Endothelial cell of umbilical vein (primary cell): ENCODE measurements around the gene GLB1L. TPM values are rescaled to one million over a fixed set of nuclear protein-coding genes. Genes with fewer than 3 reads are reported as not detected.

Experiments used
- BruUV-seq: library from RNA; stranded (reverse); fragments of 400-500 nt; replicated peaks from 2 replicates; lab custom pipeline; 2021; lab: Mats Ljungman, UMichigan
- CTCF ChIA-PET: fragments of 300-600, 350-600 bp; sonication (Branson Sonifier 250); formaldehyde crosslinking; loops from one replicate; lab custom pipeline; 2021; ENCODE audit warnings: antibody characterized with exemption, inconsistent platforms; lab: Charles Lee
- POLR2A ChIA-PET: fragments of 300-600, 350-600 bp; sonication (Branson Sonifier 250); formaldehyde crosslinking; loops from one replicate; lab custom pipeline; 2021; ENCODE audit warnings: antibody characterized with exemption, inconsistent platforms; lab: Charles Lee
- DNase-seq: peaks from one replicate; pipeline ENCODE4 v3.0.0-alpha.2; 2011; ENCODE audit warnings: low read depth, low spot score
- FAIRE-seq: peaks from 2 replicates; lab custom pipeline; 2011; peaks lifted over from hg19 to GRCh38; lab: Jason Lieb, UNC
- H2AFZ ChIP-seq: 2 replicates; pipeline ENCODE4 v1.6.0; 2012; ENCODE audit warnings: low read depth, low read length, control low read depth, inconsistent platforms
- H3K27ac ChIP-seq: 2 replicates; pipeline ENCODE4 v1.5.1; 2011; ENCODE audit warnings: low read depth, mild to moderate bottlenecking, control low read depth, low read length, moderate library complexity; ENCODE audit not compliant: insufficient read depth
- H3K27me3 ChIP-seq, 2 experiments: 2 replicates each; pipeline versions ENCODE4 v1.6.0 to v1.6.1; 2011; ENCODE audit warnings: low read length in 2 of 2, mixed read lengths in 1 of 2; ENCODE audit not compliant: control insufficient read depth in 2 of 2, insufficient read depth in 2 of 2
- H3K36me3 ChIP-seq, 2 experiments: 2 replicates in 1 of 2; 3 replicates in 1 of 2; pipeline ENCODE4 v1.5.1; 2011; ENCODE audit warnings: low read length in 2 of 2, mild to moderate bottlenecking in 1 of 2, moderate library complexity in 1 of 2; ENCODE audit not compliant: control insufficient read depth in 2 of 2, insufficient read depth in 2 of 2; ENCODE audit errors: extremely low read depth in 1 of 2
- H3K4me1 ChIP-seq: 3 replicates; pipeline ENCODE4 v1.5.1; 2011; ENCODE audit warnings: mild to moderate bottlenecking, low read length; ENCODE audit not compliant: control insufficient read depth, insufficient read depth; ENCODE audit errors: extremely low read depth
- H3K4me2 ChIP-seq: 2 replicates; pipeline ENCODE4 v1.6.1; 2011; ENCODE audit warnings: low read length, control low read depth, mixed read lengths; ENCODE audit not compliant: insufficient read depth
- H3K4me3 ChIP-seq, 3 experiments: fragments of 200-600 bp in 1 of 3; sonication (generic), shearing (Covaris generic) in 1 of 3; replicated peaks in 1 of 3; 2 replicates each; pipeline ENCODE4 v1.5.1; 2011 to 2016; ENCODE audit warnings: control low read depth in 3 of 3, low read length in 3 of 3, mild to moderate bottlenecking in 2 of 3, inconsistent platforms in 1 of 3, low read depth in 1 of 3, moderate library complexity in 1 of 3; ENCODE audit not compliant: insufficient read depth in 1 of 3
- H3K79me2 ChIP-seq: 2 replicates; pipeline ENCODE4 v1.6.0; 2012; ENCODE audit warnings: low read length, inconsistent platforms; ENCODE audit not compliant: control insufficient read depth, insufficient read depth
- H3K9ac ChIP-seq: replicated peaks from 2 replicates; pipeline ENCODE3; 2011; ENCODE audit warnings: low read length, control low read depth; ENCODE audit not compliant: insufficient read depth; ENCODE audit errors: extremely low read depth
- H3K9me1 ChIP-seq: replicated peaks from 3 replicates; pipeline ENCODE4 v1.6.0; 2011; ENCODE audit warnings: mild to moderate bottlenecking, low read length; ENCODE audit not compliant: control insufficient read depth, insufficient read depth; ENCODE audit errors: extremely low read depth
- H3K9me3 ChIP-seq: replicated peaks from 2 replicates; pipeline ENCODE4 v1.5.1; 2012; ENCODE audit warnings: low read length, inconsistent platforms; ENCODE audit not compliant: control insufficient read depth, insufficient read depth
- H4K20me1 ChIP-seq: replicated peaks from 2 replicates; pipeline ENCODE3; 2011; ENCODE audit warnings: mild to moderate bottlenecking, low read length; ENCODE audit not compliant: control insufficient read depth, insufficient read depth; ENCODE audit errors: extremely low read depth
- CTCF ChIP-seq, 2 donors: IDR thresholded peaks; 1 replicate in 1 of 2; 2 replicates in 1 of 2; pipeline ENCODE4 v1.5.1; 2011; ENCODE audit warnings: low read length in 2 of 2, mild to moderate bottlenecking in 2 of 2, moderate library complexity in 2 of 2, control low read depth in 1 of 2, inconsistent platforms in 1 of 2, low read depth in 1 of 2; ENCODE audit not compliant: insufficient read depth in 1 of 2; ENCODE audit errors: extremely low read depth in 1 of 2
- GATA2 ChIP-seq: IDR thresholded peaks from 2 replicates; pipeline ENCODE4 v1.7.0; 2011; ENCODE audit warnings: low read depth, mild to moderate bottlenecking, moderate library complexity, mixed read lengths, low read length; ENCODE audit not compliant: insufficient read length, insufficient read depth
- MAX ChIP-seq: IDR thresholded peaks from 2 replicates; pipeline ENCODE4 v1.6.1; 2011; ENCODE audit not compliant: insufficient read depth, insufficient read length
- MYC ChIP-seq: IDR thresholded peaks from one replicate; pipeline ENCODE4 v1.6.1; 2011; ENCODE audit warnings: mild to moderate bottlenecking, low read depth, low read length
- dilution Hi-C: fragments of 300-500 bp; cut with MboI; formaldehyde crosslinking; loops from one replicate; pipeline ENCODE4 v1.15.0; 2019; ENCODE audit warnings: low sequenced_read_pairs; ENCODE audit not compliant: extremely low pct_ligation_motif_present
- intact Hi-C: fragments of 100-400 bp; cut with micrococcal nuclease; formaldehyde crosslinking; loops from one replicate; pipeline ENCODE4 v1.10.0; 2022
- polyA plus RNA-seq, 4 experiments: library from polyadenylated mRNA; depleted of rRNA in 3 of 4; stranded (reverse) in 3 of 4; unstranded in 1 of 4; fragments of >200 nt; gene quantifications; 2 replicates each; pipeline versions ENCODE4 v1.2.1 to v1.2.3, GENCODE V29; 2011 to 2012; ENCODE audit warnings: missing spikeins in 1 of 4
- total RNA-seq: library from RNA; stranded (reverse); gene quantifications from 2 replicates; pipeline ENCODE4 v1.2.3, GENCODE V29; 2021

GLB1L gene
- total and polyA plus RNA-seq, 2 donors (not counting 3 experiments of a cell fraction or from before 2014, with no cell fraction given), result 9.2 to 11.9 TPM

GRCh38 chr2:219220652-219221402 lies 24.4 kb downstream of the GLB1L start:
- Histone ChIP-seq H3K9ac (no peak overlapping the region), H3K4me3 (no peak overlapping the region), H2AFZ (no peak overlapping the region), H3K9me3 (no peaks in the 10 kb centered on the region), H3K4me2 (no peak overlapping the region), H3K4me1 (peaks cover 14% of the 10 kb centered on the region), H3K79me2 (no peaks in the 10 kb centered on the region), H4K20me1 (no peaks in the 10 kb centered on the region), H3K27ac (no peak overlapping the region), H3K27me3 (no peaks in the 10 kb centered on the region), H3K9me1 (no peaks in the 10 kb centered on the region), H3K36me3 (peaks cover 3 to 45% of the 10 kb centered on the region in 2 experiments)
- no peak for DNase-seq
- no peak for FAIRE-seq
- ChIA-PET POLR2A (no interaction called here), CTCF (no interaction called here)
- dilution Hi-C loops, result no loop called here
- intact Hi-C loops, result no loop called here
- no TSS peak for BruUV-seq
- TF ChIP-seq GATA2 (no peak), MAX (no peak), MYC (no peak), CTCF (IDR thresholded peaks at IDR 0.05; ENCODE audit: extremely low read depth in 1 of 2, insufficient read depth in 1 of 2, low read depth in 1 of 2, low read length in 2 of 2) (no peak)
